Fibroblast of skin of left quadriceps (primary cell): ENCODE measurements around the gene SMIM8.
"Not testable (repeated sequence)": the region's sequence is repeated elsewhere in the genome, so short reads cannot be mapped to it uniquely, and the experiment has no call there.

Experiments
- DNase-seq, 2 experiments: peaks; one replicate each; pipeline ENCODE4 v3.0.0-alpha.2; 2013; ENCODE audit warnings: low read depth in 2 of 2

The SMIM8 gene

GRCh38 chr6:87322304-87323212 is at the start of gene SMIM8:
Gene SMIM8, plus strand, starts transcription at chr6:87322588. Its CDS starts 14,444 bp downstream, at chr6:87337032.
- DNase-seq = peak; percentile 35

GRCh38 chr6:87274660-87275274 is 47.6 kb upstream of the SMIM8 start:
- peak; percentile 31 to 37 for DNase-seq

- no peak for DNase-seq
Observed at GRCh38 chr6:87276624-87277023, 45.8 kb upstream of the SMIM8 start.

- DNase-seq = no peak
Observed at GRCh38 chr6:87277123-87277522, 45.3 kb upstream of the SMIM8 start.

GRCh38 chr6:87279196-87279595 is 43.2 kb upstream of the SMIM8 start:
- DNase-seq = no peak

GRCh38 chr6:87281426-87281825 is 41.0 kb upstream of the SMIM8 start:
- no peak for DNase-seq

GRCh38 chr6:87282743-87283142 is 39.6 kb upstream of the SMIM8 start:
- no peak for DNase-seq

GRCh38 chr6:87283461-87283860 is 38.9 kb upstream of the SMIM8 start:
- no peak for DNase-seq

GRCh38 chr6:87287251-87287650 is 35.1 kb upstream of the SMIM8 start:
- DNase-seq = no peak

- no peak for DNase-seq
Observed at GRCh38 chr6:87289571-87289970, 32.8 kb upstream of the SMIM8 start.

GRCh38 chr6:87291883-87292282 is 30.5 kb upstream of the SMIM8 start:
- no peak for DNase-seq

GRCh38 chr6:87293526-87293925 is 28.9 kb upstream of the SMIM8 start:
- no peak for DNase-seq

- peak in 1 of 2 experiments; percentile 8 for DNase-seq
Observed at GRCh38 chr6:87297119-87297518, 25.3 kb upstream of the SMIM8 start.

- not testable (repeated sequence) for DNase-seq
Observed at GRCh38 chr6:87301277-87301676, 21.1 kb upstream of the SMIM8 start.

GRCh38 chr6:87308970-87309369 is 13.4 kb upstream of the SMIM8 start:
- DNase-seq = no peak

GRCh38 chr6:87312860-87313259 is 9.5 kb upstream of the SMIM8 start:
- DNase-seq = no peak

- DNase-seq = no peak
Observed at GRCh38 chr6:87315071-87315470, 7.3 kb upstream of the SMIM8 start.

GRCh38 chr6:87319271-87319987 is 3.0 kb upstream of the SMIM8 start:
- DNase-seq = no peak

GRCh38 chr6:87323880-87324279 is 1.5 kb downstream of the SMIM8 start:
- not testable (repeated sequence) for DNase-seq

GRCh38 chr6:87330961-87331360 is 8.6 kb downstream of the SMIM8 start:
- DNase-seq = no peak

- no peak for DNase-seq
Observed at GRCh38 chr6:87333033-87333432, 10.6 kb downstream of the SMIM8 start.

GRCh38 chr6:87333591-87334181 is 11.3 kb downstream of the SMIM8 start:
- DNase-seq = no peak
